Stimulated activated CD4-positive, alpha-beta T cell treated with anti-CD3 and anti-CD28 coated beads, Interleukin-4, amount 100 ng/mL, for 24 hours (primary cell): Measurements from ENCODE around the gene UBE2A.

Source experiments
- DNase-seq: peaks from one replicate; pipeline ENCODE4 v3.0.0-alpha.2; 2020

The UBE2A gene

GRCh38 chrX:119614776-119615175, 40.4 kb downstream of the UBE2A start:
- no peak for DNase-seq

GRCh38 chrX:119617517-119618164, 43.3 kb downstream of the UBE2A start:
- DNase-seq = no peak

GRCh38 chrX:119618439-119618838, 44.1 kb downstream of the UBE2A start:
- no peak for DNase-seq

GRCh38 chrX:119622356-119623232, 48.2 kb downstream of the UBE2A start:
- DNase-seq = no peak

GRCh38 chrX:119624417-119624816, 50.1 kb downstream of the UBE2A start:
- DNase-seq = no peak

GRCh38 chrX:119624951-119625668, 50.7 kb downstream of the UBE2A start:
- no peak for DNase-seq

- DNase-seq = no peak
Measured at GRCh38 chrX:119625843-119626242, 51.5 kb downstream of the UBE2A start.
